Ovary (tissue), 3 donors: ENCODE measurements around the gene MARS2.

ENCODE experiments used
- POLR2A ChIP-seq: fragments of 450-650 bp; IDR thresholded peaks from one replicate; pipeline ENCODE4 v1.6.1; 2017; ENCODE audit warnings: antibody characterized with exemption, mild to moderate bottlenecking, moderate library complexity
- TF ChIP-seq, protein P1 (sequence below), 3 donors: fragments of 450-650 bp in 2 of 3; fragments of 200-600 bp in 1 of 3; IDR thresholded peaks; one replicate each; pipeline versions ENCODE4 v1.5.1 to v1.8.0; 2016 to 2022; ENCODE audit warnings: antibody characterized with exemption in 3 of 3, mild to moderate bottlenecking in 1 of 3
- donor health status: DM: no; HTN: no; CAD: no.

DNA sequence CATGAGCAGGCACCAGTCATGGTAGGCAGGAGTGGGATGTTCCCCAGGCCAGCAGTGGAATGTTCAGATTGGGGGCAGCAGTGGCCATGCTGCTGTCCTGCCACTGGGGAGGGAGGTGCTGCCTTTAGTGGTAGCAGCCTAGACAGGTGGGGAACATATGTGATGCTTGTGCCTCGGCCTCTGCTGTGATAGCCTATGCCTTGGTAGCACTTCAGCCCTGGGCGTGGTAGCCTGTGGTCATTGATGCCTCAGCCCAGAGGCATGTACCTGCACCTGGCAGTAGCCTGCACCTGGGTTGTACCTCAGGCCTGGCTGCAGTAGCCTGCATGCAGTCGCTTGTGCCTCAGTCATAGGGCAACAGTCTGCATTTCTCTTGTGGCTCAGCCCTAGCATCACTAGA is 36.9 kb upstream of the MARS2 start:
- TF ChIP-seq, protein P1, sequence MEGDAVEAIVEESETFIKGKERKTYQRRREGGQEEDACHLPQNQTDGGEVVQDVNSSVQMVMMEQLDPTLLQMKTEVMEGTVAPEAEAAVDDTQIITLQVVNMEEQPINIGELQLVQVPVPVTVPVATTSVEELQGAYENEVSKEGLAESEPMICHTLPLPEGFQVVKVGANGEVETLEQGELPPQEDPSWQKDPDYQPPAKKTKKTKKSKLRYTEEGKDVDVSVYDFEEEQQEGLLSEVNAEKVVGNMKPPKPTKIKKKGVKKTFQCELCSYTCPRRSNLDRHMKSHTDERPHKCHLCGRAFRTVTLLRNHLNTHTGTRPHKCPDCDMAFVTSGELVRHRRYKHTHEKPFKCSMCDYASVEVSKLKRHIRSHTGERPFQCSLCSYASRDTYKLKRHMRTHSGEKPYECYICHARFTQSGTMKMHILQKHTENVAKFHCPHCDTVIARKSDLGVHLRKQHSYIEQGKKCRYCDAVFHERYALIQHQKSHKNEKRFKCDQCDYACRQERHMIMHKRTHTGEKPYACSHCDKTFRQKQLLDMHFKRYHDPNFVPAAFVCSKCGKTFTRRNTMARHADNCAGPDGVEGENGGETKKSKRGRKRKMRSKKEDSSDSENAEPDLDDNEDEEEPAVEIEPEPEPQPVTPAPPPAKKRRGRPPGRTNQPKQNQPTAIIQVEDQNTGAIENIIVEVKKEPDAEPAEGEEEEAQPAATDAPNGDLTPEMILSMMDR (IDR thresholded peaks at IDR 0.05), result no peak
- no peak for TF ChIP-seq POLR2A
